Measurements from ENCODE around the gene KIF2C. TPM values are rescaled to one million over a fixed set of nuclear protein-coding genes. Genes with fewer than 3 reads are reported as not detected.

The KIF2C gene
- total RNA-seq, 1 experiment from 2014 or later = 92.6 TPM

- Histone ChIP-seq H3K9me3 (ENCODE audit: control insufficient read depth in 1 of 2, insufficient read depth in 1 of 2, low read depth in 1 of 2, low read length in 2 of 2) (no peaks in the 10 kb centered on the region), H3K9me2 (ENCODE audit: insufficient read depth) (no peaks in the 10 kb centered on the region), H3K27ac (ENCODE audit: low read depth, low read length) (no peak overlapping the region), H3K4me2 (ENCODE audit: low read length) (no peak overlapping the region), H3K9ac (ENCODE audit: low read length) (no peak overlapping the region), H3K36me3 (ENCODE audit: control insufficient read depth in 1 of 2, insufficient read depth in 2 of 2, low read length in 2 of 2) (no peaks in the 10 kb centered on the region), H2AFZ (ENCODE audit: low read depth, low read length, poor library complexity, severe bottlenecking) (no peak overlapping the region), H3K79me2 (ENCODE audit: insufficient read depth, low read length) (no peaks in the 10 kb centered on the region), H3K4me3 (replicated peaks in 1 of 2; ENCODE audit: low read depth in 1 of 2, low read length in 2 of 2) (no peak overlapping the region), H4K20me1 (ENCODE audit: insufficient read depth) (no peaks in the 10 kb centered on the region), H3K4me1 (ENCODE audit: control insufficient read depth in 1 of 2, insufficient read depth in 2 of 2, low read length in 2 of 2) (peaks cover 7 to 28% of the 10 kb centered on the region in 2 experiments), H3K27me3 (ENCODE audit: insufficient read depth, low read length) (no peaks in the 10 kb centered on the region)
- ATAC-seq (no peak), DNase-seq (ENCODE audit: low read depth, low spot score) (no peak)
- intact Hi-C loops (cut with micrococcal nuclease) = no loop called here
- POLR2A ChIA-PET = interaction anchor here (1.8 to 6.5 kb wide), 2 partner anchors 21 to 26 kb away, joined by 4 to 39 read pairs; partner anchors contain the start of genes ARMH1 and TMEM53
- no peak for TF ChIP-seq EZH2 (IDR thresholded peaks at IDR 0.05)
- TF ChIP-seq RAD21 (IDR thresholded peaks at IDR 0.05; ENCODE audit: low read depth) = no peak
- TF ChIP-seq EGR1 (IDR thresholded peaks at IDR 0.05; ENCODE audit: low read depth) = no peak
- no peak for TF ChIP-seq TCF7L2 (IDR thresholded peaks at IDR 0.05; ENCODE audit: borderline replicate concordance, extremely low read depth, insufficient read depth, insufficient read length)
- TF ChIP-seq POLR2AphosphoS5 (IDR thresholded peaks at IDR 0.05; ENCODE audit: low read depth, low read length) = no peak
- no peak for TF ChIP-seq FOSL1 (IDR thresholded peaks at IDR 0.05; ENCODE audit: low read depth)
- no peak for TF ChIP-seq YY1 (IDR thresholded peaks at IDR 0.05; ENCODE audit: extremely low read depth, insufficient replicate concordance, low read depth, low read length)
- no peak for TF ChIP-seq CTCF (IDR thresholded peaks at IDR 0.05 in 2 of 3, conservative IDR thresholded peaks at IDR 0.05 in 1 of 3; ENCODE audit: borderline replicate concordance in 1 of 3, insufficient read depth in 1 of 3, low read depth in 2 of 3, low read length in 2 of 3)
- TF ChIP-seq ATF3 (IDR thresholded peaks at IDR 0.05) = no peak
- TF ChIP-seq JUND (IDR thresholded peaks at IDR 0.05) = no peak
- TF ChIP-seq ZBTB33 (IDR thresholded peaks at IDR 0.05; ENCODE audit: extremely low read depth, insufficient replicate concordance, low read length) = no peak
- TF ChIP-seq, protein P1, sequence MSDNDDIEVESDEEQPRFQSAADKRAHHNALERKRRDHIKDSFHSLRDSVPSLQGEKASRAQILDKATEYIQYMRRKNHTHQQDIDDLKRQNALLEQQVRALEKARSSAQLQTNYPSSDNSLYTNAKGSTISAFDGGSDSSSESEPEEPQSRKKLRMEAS (IDR thresholded peaks at IDR 0.05) = no peak
- no peak for TF ChIP-seq CEBPB (IDR thresholded peaks at IDR 0.05; ENCODE audit: low read depth)
- no peak for TF ChIP-seq CBX3 (IDR thresholded peaks at IDR 0.05; ENCODE audit: low read depth)
- TF ChIP-seq ELF1 (IDR thresholded peaks at IDR 0.05; ENCODE audit: borderline replicate concordance, low read depth) = no peak
- no peak for TF ChIP-seq REST (IDR thresholded peaks at IDR 0.05; ENCODE audit: low read depth)
- TF ChIP-seq SIN3A (IDR thresholded peaks at IDR 0.05; ENCODE audit: low read depth) = no peak
- BruUV-seq (replicated peaks) = no TSS peak
- CTCF ChIA-PET = interaction anchor here (1.3 kb wide), 1 partner anchor 12 kb away, joined by 3 read pairs; no protein-coding TSS in a partner anchor
- RAD21 ChIA-PET (ENCODE audit: low non-redundant PET in 1 of 2, low total read pairs in 2 of 2, uncharacterized antibody in 2 of 2, unreplicated experiment in 2 of 2) = no interaction called here
Observed at GRCh38 chr1:44695671-44696070, 44.0 kb upstream of the KIF2C start.
